Measurements from ENCODE around the gene RBFOX2. TPM values are rescaled to one million over a fixed set of nuclear protein-coding genes. Genes with fewer than 3 reads are reported as not detected.
A peak's percentile ranks its signal among the peaks of the same experiment; 100 is the strongest.

The RBFOX2 gene
- polyA plus RNA-seq, 2 of the 4 experiments (the other 2 are of a cell fraction) = 30.3 to 77.7 TPM

GRCh38 chr22:35960854-35961253 lies 67.8 kb downstream of the RBFOX2 start:
- TF ChIP-seq POLR2AphosphoS2 (conservative IDR thresholded peaks at IDR 0.05; ENCODE audit: low read length) (no peak), CEBPB (IDR thresholded peaks at IDR 0.05) (0 out of 4 replicates have a peak, but pooled peaks of 1 of the 2 experiments have one; percentile 17), RNF2 (IDR thresholded peaks at IDR 0.05; ENCODE audit: borderline replicate concordance, low read depth) (no peak), ZFP36 (IDR thresholded peaks at IDR 0.05; ENCODE audit: borderline replicate concordance, partially characterized antibody) (no peak), RAD21 (conservative IDR thresholded peaks at IDR 0.05 in 1 of 2, IDR thresholded peaks at IDR 0.05 in 1 of 2) (no peak)
- ATAC-seq (no peak), FAIRE-seq (no peak), DNase-seq (ENCODE audit: low read depth in 1 of 2, low spot score in 1 of 2) (no peak)
- peak overlapping the region; percentile 53; the same call in 1 of the 3 replicates for H3K4me2 ChIP-seq
- H3K9me3 ChIP-seq = no peaks in the 10 kb centered on the region
- H3K4me3 ChIP-seq = no peak overlapping the region
- POLR2A ChIA-PET = no interaction called here
- CTCF ChIA-PET = interaction anchor here (1.7 kb wide), 1 partner anchor 105 kb away, joined by 6 read pairs; no protein-coding TSS in a partner anchor
- no peak overlapping the region for H3K27ac ChIP-seq
- peaks cover 17% of the 10 kb centered on the region for H3K4me1 ChIP-seq
- 91% methylated on average over 2 of the region's 2 CpGs for WGBS (ENCODE audit: missing lambda C conversion rate)

DNA sequence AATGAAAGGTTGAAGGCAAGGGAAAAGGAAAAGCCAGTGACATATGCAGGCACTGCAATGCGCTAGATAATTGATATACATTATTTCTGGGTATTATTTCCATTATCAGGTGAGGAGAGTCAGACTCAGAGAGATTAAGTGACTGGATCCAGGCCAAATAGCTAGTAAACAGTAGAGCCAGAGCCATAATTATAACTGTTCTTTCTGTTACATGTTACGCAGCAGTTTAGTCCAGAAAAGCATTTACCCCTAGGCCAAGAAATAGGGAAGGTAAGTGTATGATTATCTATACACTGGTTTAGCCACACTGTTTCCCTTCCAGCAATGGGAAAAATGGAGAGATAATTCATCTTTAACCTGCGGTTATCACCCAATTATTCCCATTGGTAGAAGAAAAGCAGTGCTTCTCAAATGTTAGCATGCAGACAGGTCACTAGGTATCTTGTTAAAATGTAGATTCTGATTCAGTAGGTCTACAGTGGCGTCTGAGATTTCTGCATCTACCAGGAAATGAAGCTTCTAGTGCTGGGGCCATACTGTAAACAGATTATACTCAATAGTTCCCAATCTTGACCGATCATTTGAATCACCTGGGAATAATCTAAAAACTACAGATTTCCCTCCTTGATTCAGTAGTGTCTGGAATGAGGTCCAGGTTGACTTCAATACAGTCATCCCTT lies 69.4 kb downstream of the RBFOX2 start:
- no peaks in the 10 kb centered on the region for H3K9me3 ChIP-seq
- peaks cover 17% of the 10 kb centered on the region for H3K4me1 ChIP-seq
- 93% methylated on average over 5 of the region's 5 CpGs for WGBS (ENCODE audit: missing lambda C conversion rate)
- H3K27ac ChIP-seq = no peak overlapping the region
- ATAC-seq = no peak
- DNase-seq (ENCODE audit: low read depth in 1 of 2, low spot score in 1 of 2) = no peak
- TF ChIP-seq GATA3 (IDR thresholded peaks at IDR 0.05; ENCODE audit: borderline replicate concordance) = no peak
- TF ChIP-seq CHD4 (IDR thresholded peaks at IDR 0.05; ENCODE audit: borderline replicate concordance) = no peak
- no peak for TF ChIP-seq JUN (IDR thresholded peaks at IDR 0.05)
- no peak for TF ChIP-seq CEBPB (IDR thresholded peaks at IDR 0.05)
- no peak for TF ChIP-seq PBX3 (IDR thresholded peaks at IDR 0.05)
- TF ChIP-seq EHF (CRISPR knock-in tag; IDR thresholded peaks at IDR 0.05) = no peak
- TF ChIP-seq, protein P1, sequence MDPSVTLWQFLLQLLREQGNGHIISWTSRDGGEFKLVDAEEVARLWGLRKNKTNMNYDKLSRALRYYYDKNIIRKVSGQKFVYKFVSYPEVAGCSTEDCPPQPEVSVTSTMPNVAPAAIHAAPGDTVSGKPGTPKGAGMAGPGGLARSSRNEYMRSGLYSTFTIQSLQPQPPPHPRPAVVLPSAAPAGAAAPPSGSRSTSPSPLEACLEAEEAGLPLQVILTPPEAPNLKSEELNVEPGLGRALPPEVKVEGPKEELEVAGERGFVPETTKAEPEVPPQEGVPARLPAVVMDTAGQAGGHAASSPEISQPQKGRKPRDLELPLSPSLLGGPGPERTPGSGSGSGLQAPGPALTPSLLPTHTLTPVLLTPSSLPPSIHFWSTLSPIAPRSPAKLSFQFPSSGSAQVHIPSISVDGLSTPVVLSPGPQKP (IDR thresholded peaks at IDR 0.05; ENCODE audit: low read depth, low read length) = no peak
- TF ChIP-seq MYC (IDR thresholded peaks at IDR 0.05; ENCODE audit: borderline replicate concordance, low read length) = no peak
- no peak for TF ChIP-seq RARB (CRISPR knock-in tag; IDR thresholded peaks at IDR 0.05)
- TF ChIP-seq KDM5A (IDR thresholded peaks at IDR 0.05) = no peak
- TF ChIP-seq PHF8 (IDR thresholded peaks at IDR 0.05; ENCODE audit: borderline replicate concordance, low read depth) = no peak
- no peak for TF ChIP-seq JUNB (IDR thresholded peaks at IDR 0.05)
- TF ChIP-seq HOXA7 (CRISPR knock-in tag; IDR thresholded peaks at IDR 0.05) = no peak
- TF ChIP-seq E2F6 (IDR thresholded peaks at IDR 0.05; ENCODE audit: borderline replicate concordance, low read depth) = no peak
- TF ChIP-seq, protein P2, sequence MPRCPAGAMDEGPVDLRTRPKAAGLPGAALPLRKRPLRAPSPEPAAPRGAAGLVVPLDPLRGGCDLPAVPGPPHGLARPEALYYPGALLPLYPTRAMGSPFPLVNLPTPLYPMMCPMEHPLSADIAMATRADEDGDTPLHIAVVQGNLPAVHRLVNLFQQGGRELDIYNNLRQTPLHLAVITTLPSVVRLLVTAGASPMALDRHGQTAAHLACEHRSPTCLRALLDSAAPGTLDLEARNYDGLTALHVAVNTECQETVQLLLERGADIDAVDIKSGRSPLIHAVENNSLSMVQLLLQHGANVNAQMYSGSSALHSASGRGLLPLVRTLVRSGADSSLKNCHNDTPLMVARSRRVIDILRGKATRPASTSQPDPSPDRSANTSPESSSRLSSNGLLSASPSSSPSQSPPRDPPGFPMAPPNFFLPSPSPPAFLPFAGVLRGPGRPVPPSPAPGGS (IDR thresholded peaks at IDR 0.05) = no peak
- no peak overlapping the region for H3K4me3 ChIP-seq
- FAIRE-seq = no peak
- POLR2A ChIA-PET = no interaction called here
- CTCF ChIA-PET = interaction anchor here (1.6 kb wide), 1 partner anchor 107 kb away, joined by 5 read pairs; no protein-coding TSS in a partner anchor
- no peak overlapping the region for H3K4me2 ChIP-seq
